Panc1 (cell line): ENCODE results near the gene TEX12. TPM values are rescaled to one million over a fixed set of nuclear protein-coding genes. Genes with fewer than 3 reads are reported as not detected.

Source experiments
- ATAC-seq: fragments of 200-7000 bp; cut with Tn5 transposase; 2 replicates; pipeline ENCODE4 v1.9.1; 2020; ENCODE audit warnings: mild to moderate bottlenecking, moderate library complexity
- BruUV-seq: library from RNA; stranded (reverse); fragments of 400-500 nt; replicated peaks from 2 replicates; lab custom pipeline; 2021; lab: Mats Ljungman, UMichigan
- CTCF ChIA-PET: fragments of 300-600 bp; sonication (Branson Sonifier 250); formaldehyde crosslinking; loops from one replicate; lab custom pipeline; 2022; ENCODE audit warnings: antibody characterized with exemption; lab: Charles Lee
- POLR2A ChIA-PET: fragments of 300-600 bp; sonication (Branson Sonifier 250); formaldehyde crosslinking; loops from one replicate; lab custom pipeline; 2022; ENCODE audit warnings: antibody characterized with exemption; lab: Charles Lee
- DNase-seq: peaks from one replicate; pipeline ENCODE4 v3.0.0-alpha.2; 2010; ENCODE audit warnings: low read depth, low spot score
- H3K27ac ChIP-seq: 2 replicates; pipeline ENCODE4 v1.5.1; 2011; ENCODE audit warnings: mild to moderate bottlenecking, low read length, inconsistent platforms
- H3K27me3 ChIP-seq: fragments of 200-500 bp; sonication (Bioruptor generic); 2 replicates; pipeline ENCODE4 v1.6.0; 2014; ENCODE audit warnings: low read length, inconsistent platforms; ENCODE audit not compliant: control insufficient read depth, insufficient read depth
- H3K36me3 ChIP-seq: fragments of 200-500 bp; sonication (Bioruptor generic); 2 replicates; pipeline ENCODE4 v1.5.1; 2014; ENCODE audit warnings: inconsistent platforms, mild to moderate bottlenecking, low read length, moderate library complexity; ENCODE audit not compliant: control insufficient read depth, insufficient read depth
- H3K4me1 ChIP-seq: 2 replicates; pipeline ENCODE4 v1.5.1; 2011; ENCODE audit warnings: inconsistent platforms, mild to moderate bottlenecking, low read length, moderate library complexity; ENCODE audit not compliant: control insufficient read depth, insufficient read depth
- H3K4me3 ChIP-seq, 2 experiments: 2 replicates each; pipeline ENCODE4 v1.5.1; 2011 to 2012; ENCODE audit warnings: low read depth in 2 of 2, low read length in 2 of 2, mild to moderate bottlenecking in 2 of 2, inconsistent platforms in 1 of 2, moderate library complexity in 1 of 2
- H3K9me3 ChIP-seq: fragments of 200-500 bp; sonication (Bioruptor generic); 2 replicates; pipeline ENCODE4 v1.5.1; 2014; ENCODE audit warnings: low read depth, mild to moderate bottlenecking, inconsistent platforms, low read length, moderate library complexity; ENCODE audit not compliant: control insufficient read depth, insufficient read depth
- CTCF ChIP-seq: fragments of 450-650 bp; IDR thresholded peaks from 2 replicates; pipeline ENCODE4 v1.5.1; 2017; ENCODE audit warnings: mild to moderate bottlenecking
- POLR2AphosphoS5 ChIP-seq: IDR thresholded peaks from 2 replicates; pipeline ENCODE4 v1.6.1; 2012; ENCODE audit warnings: mild to moderate bottlenecking, low read depth, low read length, moderate library complexity
- REST ChIP-seq, 2 experiments: IDR thresholded peaks; 2 replicates each; pipeline ENCODE4 v1.6.1; 2011 to 2012; ENCODE audit warnings: low read depth in 2 of 2, control low read depth in 1 of 2, low read length in 1 of 2, mild to moderate bottlenecking in 1 of 2, moderate library complexity in 1 of 2; ENCODE audit not compliant: insufficient read depth in 1 of 2
- SIN3A ChIP-seq: IDR thresholded peaks from 2 replicates; pipeline ENCODE4 v1.6.1; 2012; ENCODE audit warnings: low read depth, mild to moderate bottlenecking, low read length, moderate library complexity, borderline replicate concordance; ENCODE audit not compliant: insufficient read depth
- TCF7L2 ChIP-seq: IDR thresholded peaks from 2 replicates; pipeline ENCODE4 v1.6.1; 2011; ENCODE audit warnings: mild to moderate bottlenecking, low read depth, low read length, inconsistent platforms
- in situ Hi-C: cut with HindIII; loops from 2 replicates; pipeline ENCODE4 v1.10.0; 2016; ENCODE audit warnings: low sequenced_read_pairs, low pct_unique_long_range_greater_than_20kb
- intact Hi-C: fragments of 100-400 bp; cut with micrococcal nuclease; formaldehyde crosslinking; loops from one replicate; pipeline ENCODE4 v1.10.0; 2022; ENCODE audit not compliant: unreplicated experiment
- total RNA-seq: library from RNA; stranded (reverse); gene quantifications from one replicate; pipeline ENCODE4 v1.2.1, GENCODE V29; 2021; ENCODE audit not compliant: unreplicated experiment

TEX12 gene
- total RNA-seq, 1 experiment from 2014 or later = 0.23 TPM

GRCh38 chr11:112178428-112178827 is 11.3 kb downstream of the TEX12 start:
- no peaks in the 10 kb centered on the region for H3K27me3 ChIP-seq
- no peak overlapping the region for H3K4me3 ChIP-seq
- no TSS peak for BruUV-seq
- H3K36me3 ChIP-seq = no peaks in the 10 kb centered on the region
- intact Hi-C loops (no loop called here), in situ Hi-C loops (no loop called here)
- H3K4me1 ChIP-seq = peaks cover 11% of the 10 kb centered on the region
- TF ChIP-seq POLR2AphosphoS5 = no peak
- TF ChIP-seq TCF7L2 = no peak
- TF ChIP-seq SIN3A = no peak
- TF ChIP-seq REST (IDR thresholded peaks at IDR 0.05; ENCODE audit: insufficient read depth in 1 of 2, low read depth in 2 of 2, low read length in 1 of 2) = no peak
- TF ChIP-seq CTCF = no peak
- CTCF ChIA-PET = interaction anchor here (0.7 kb wide), 1 partner anchor 18 kb away, joined by 5 read pairs; no protein-coding TSS in a partner anchor
- H3K27ac ChIP-seq = no peak overlapping the region
- no peaks in the 10 kb centered on the region for H3K9me3 ChIP-seq
- POLR2A ChIA-PET = interaction anchor here (0.7 kb wide), 1 partner anchor 1311 kb away, joined by 6 read pairs; no protein-coding TSS in a partner anchor
- ATAC-seq = no peak
- no peak for DNase-seq

GRCh38 chr11:112178936-112179335 is 11.8 kb downstream of the TEX12 start:
- Histone ChIP-seq H3K9me3 (no peaks in the 10 kb centered on the region), H3K27me3 (no peaks in the 10 kb centered on the region), H3K36me3 (no peaks in the 10 kb centered on the region), H3K4me3 (no peak overlapping the region), H3K4me1 (peaks cover 11% of the 10 kb centered on the region), H3K27ac (no peak overlapping the region)
- POLR2A ChIA-PET = no interaction called here
- intact Hi-C loops (no loop called here), in situ Hi-C loops (no loop called here)
- no peak for ATAC-seq
- no TSS peak for BruUV-seq
- DNase-seq = no peak
- TF ChIP-seq CTCF (no peak), POLR2AphosphoS5 (no peak), TCF7L2 (no peak), SIN3A (no peak), REST (IDR thresholded peaks at IDR 0.05; ENCODE audit: insufficient read depth in 1 of 2, low read depth in 2 of 2, low read length in 1 of 2) (no peak)
- CTCF ChIA-PET = no interaction called here
